HG02981 (cell line): Measurements from ENCODE around the gene GTF3C6.
"Not testable (repeated sequence)": the region's sequence is repeated elsewhere in the genome, so short reads cannot be mapped to it uniquely, and the experiment has no call there.

Experiments used
- ATAC-seq: cut with Tn5 transposase; IDR thresholded peaks from one replicate; pipeline ENCODE4 v1.9.1; 2021; ENCODE audit warnings: mild to moderate bottlenecking, moderate library complexity; ENCODE audit not compliant: unreplicated experiment

GTF3C6 gene

DNA sequence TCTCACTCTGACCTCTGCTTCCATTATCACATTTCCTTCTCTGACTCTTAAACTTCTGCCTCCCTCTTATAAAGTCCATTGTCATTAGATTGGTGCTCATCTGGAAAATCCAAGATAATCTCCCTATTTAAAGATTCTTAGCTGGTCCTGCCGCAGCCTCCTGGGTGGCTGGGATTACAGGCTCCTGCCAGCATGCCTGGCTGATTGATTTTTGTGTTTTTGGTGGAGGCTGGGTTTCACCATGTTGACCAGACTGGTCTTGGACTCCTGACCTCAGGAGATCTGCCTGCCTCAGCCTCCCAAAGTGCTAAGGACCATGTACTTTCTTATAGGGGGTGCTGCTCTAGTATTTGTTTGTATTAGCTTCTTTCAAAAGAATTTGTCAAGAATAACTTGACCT, 18.1 kb downstream of the GTF3C6 start:
- no peak for ATAC-seq

DNA sequence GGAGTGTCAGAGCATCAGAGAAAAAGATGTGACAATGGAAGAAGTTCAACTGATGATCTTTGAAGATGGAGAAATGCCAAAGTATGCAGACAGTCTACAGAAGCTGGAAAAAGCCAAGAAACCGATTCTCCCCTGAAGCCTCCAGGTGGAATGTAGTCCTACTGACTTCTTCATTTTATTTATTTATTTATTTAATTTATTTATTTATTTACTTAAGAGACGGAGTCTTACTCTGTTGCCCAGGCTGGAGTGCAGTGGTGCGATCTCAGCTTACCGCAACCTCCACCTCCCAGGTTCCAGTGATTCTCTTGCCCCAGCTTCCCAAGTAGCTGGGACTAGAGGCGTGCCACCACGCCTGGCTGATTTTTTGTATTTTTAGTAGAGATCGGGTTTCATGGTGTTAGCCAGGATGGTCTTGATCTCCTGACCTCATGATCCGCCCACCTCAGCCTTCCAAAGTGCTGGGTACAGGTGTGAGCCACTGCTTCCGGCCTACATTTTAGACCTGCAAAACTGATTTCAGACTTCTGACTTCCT, 21.1 kb downstream of the GTF3C6 start:
- no peak for ATAC-seq

DNA sequence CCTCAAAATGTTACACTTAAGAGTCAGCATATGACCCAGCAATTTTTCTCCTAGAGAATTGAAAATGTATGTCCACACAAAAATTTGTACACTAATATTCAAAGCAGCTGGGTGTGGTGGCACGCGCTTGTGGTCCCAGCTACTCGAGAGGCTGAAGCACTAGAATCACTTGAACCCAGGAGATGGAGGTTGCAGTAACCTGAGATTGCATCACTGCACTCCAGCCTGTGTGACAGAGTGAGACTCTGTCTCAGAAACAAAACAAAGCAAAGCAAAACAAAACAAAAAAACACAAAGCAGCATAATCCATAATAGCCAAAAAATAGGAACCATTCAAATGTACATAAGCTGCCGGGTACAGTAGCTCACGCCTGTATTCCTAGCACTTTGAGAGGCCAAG, 21.7 kb downstream of the GTF3C6 start:
- no peak for ATAC-seq

- ATAC-seq, result no peak
Observed at GRCh38 chr6:110980648-110981047, 22.1 kb downstream of the GTF3C6 start.

- no peak for ATAC-seq
Observed at GRCh38 chr6:110981202-110981600, 22.7 kb downstream of the GTF3C6 start.

GRCh38 chr6:110990840-110991576, 32.5 kb downstream of the GTF3C6 start:
- no peak for ATAC-seq

GRCh38 chr6:110996691-110997090, 38.2 kb downstream of the GTF3C6 start:
- no peak for ATAC-seq

DNA sequence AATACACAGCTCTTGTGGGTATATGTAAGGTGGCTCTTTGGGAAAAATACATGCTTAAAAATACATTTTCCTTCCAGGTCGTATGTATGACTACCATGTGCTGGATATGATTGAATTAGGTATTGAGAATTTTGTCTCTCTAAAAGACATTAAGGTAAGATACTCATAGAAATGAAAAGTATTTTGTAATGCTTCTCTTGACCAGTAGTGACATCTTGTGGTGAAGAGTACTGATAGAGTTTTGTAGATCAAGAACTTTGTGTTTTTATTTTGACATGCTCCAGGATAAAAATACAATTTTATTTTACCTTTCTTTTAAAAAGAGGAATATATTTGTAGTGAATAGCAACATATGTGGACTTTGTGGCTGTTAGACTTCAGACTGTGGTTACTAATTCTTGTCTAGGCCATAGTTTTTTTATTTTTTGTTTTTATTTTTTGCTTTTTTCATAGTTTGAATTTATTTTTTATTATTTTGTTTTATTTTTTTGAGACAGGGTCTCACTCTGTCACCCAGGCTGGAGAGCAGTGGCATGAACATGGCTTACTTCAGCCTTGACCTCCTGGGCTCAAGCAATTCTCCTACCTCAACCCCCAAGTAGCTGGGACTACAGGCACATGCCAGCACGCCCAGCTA, 41.2 kb downstream of the GTF3C6 start:
- ATAC-seq, result no peak

GRCh38 chr6:111002350-111002749, 43.8 kb downstream of the GTF3C6 start:
- ATAC-seq, result no peak

- ATAC-seq, result no peak
Observed at GRCh38 chr6:111011360-111012142, 53.0 kb downstream of the GTF3C6 start.

DNA sequence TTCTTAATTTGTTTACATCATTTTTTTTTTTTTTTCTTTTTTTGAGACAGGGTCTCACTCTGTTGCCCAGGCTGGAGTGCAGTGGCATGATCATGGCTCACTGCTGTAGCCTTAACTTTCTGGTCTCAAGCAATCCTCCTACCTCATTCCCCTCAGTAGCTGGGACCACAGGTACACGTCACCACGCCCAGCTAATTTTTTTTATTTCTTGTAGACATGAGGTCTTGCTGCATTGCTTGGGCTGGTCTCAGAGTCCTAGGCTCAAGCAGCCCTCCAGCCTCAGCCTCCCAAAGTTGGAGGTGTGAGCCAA, 53.6 kb downstream of the GTF3C6 start:
- no peak for ATAC-seq

DNA sequence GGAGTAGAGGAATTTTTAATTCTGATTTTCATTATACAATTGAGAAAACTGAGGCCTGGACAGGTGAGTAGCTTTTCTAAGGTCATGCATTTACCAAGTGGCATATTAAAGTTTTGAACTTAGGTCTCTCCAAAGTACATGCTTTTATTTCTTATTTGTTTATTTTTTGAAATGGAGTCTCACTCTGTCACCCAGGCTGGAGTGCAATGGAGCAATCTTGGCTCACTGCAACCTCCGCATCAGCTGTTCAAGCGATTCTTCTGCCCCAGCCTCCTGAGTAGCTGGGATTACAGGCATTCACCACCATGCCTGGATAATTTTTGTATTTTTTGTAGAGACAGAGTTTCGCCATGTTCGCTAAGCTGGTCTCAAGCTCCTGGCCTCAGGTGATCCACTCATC, 54.0 kb downstream of the GTF3C6 start:
- ATAC-seq, result not testable (repeated sequence)

GRCh38 chr6:111013144-111013915, 54.8 kb downstream of the GTF3C6 start:
- ATAC-seq, result no peak

GRCh38 chr6:111015389-111016124, 57.1 kb downstream of the GTF3C6 start:
- ATAC-seq, result no peak

- ATAC-seq, result not testable (repeated sequence)
Observed at GRCh38 chr6:111017241-111017640, 58.7 kb downstream of the GTF3C6 start.
